ENCODE results near the gene UNK. TPM values are rescaled to one million over a fixed set of nuclear protein-coding genes. Genes with fewer than 3 reads are reported as not detected.

Gene UNK
- total and polyA plus RNA-seq, 2 of the 13 experiments (the other 11 are each of a cell fraction or from before 2014, with no cell fraction given) = 31.6 to 33.0 TPM

GRCh38 chr17:75848523-75849278, 64.1 kb downstream of the UNK start:
- peaks cover 9 to 34% of the 10 kb centered on the region in 2 experiments for H3K36me3 ChIP-seq (replicated peaks in 1 of 2; ENCODE audit: control insufficient read depth in 1 of 2, insufficient read depth in 2 of 2, low read length in 2 of 2)
- in situ Hi-C loops (cut with HindIII; ENCODE audit: extremely low pct_ligation_motif_present, low pct_unique_long_range_greater_than_20kb) = no loop called here
- TF ChIP-seq SRF (IDR thresholded peaks at IDR 0.05; ENCODE audit: low read depth, low read length) (no peak), ZNF574 (CRISPR knock-in tag; IDR thresholded peaks at IDR 0.05) (peak; percentile 53; the same call in 1 of the 2 replicates), NRL (CRISPR knock-in tag; IDR thresholded peaks at IDR 0.05; ENCODE audit: borderline replicate concordance) (peak; percentile 82), CC2D1A (CRISPR knock-in tag; IDR thresholded peaks at IDR 0.05) (no peak), NFE2L1 (CRISPR knock-in tag; IDR thresholded peaks at IDR 0.05; ENCODE audit: borderline replicate concordance) (no peak), ZNF7 (CRISPR knock-in tag; IDR thresholded peaks at IDR 0.05) (no peak), FOXP4 (CRISPR knock-in tag; IDR thresholded peaks at IDR 0.05) (no peak), REXO4 (CRISPR knock-in tag; IDR thresholded peaks at IDR 0.05; ENCODE audit: borderline replicate concordance) (no peak), IRF2 (CRISPR knock-in tag; IDR thresholded peaks at IDR 0.05) (no peak; the same call in 1 of the 2 replicates), SKIL (CRISPR knock-in tag; IDR thresholded peaks at IDR 0.05; ENCODE audit: borderline replicate concordance) (no peak), HNRNPUL1 (IDR thresholded peaks at IDR 0.05; ENCODE audit: low read depth, low read length) (no peak), TP53 (CRISPR knock-in tag; conservative IDR thresholded peaks at IDR 0.05) (no peak), ZNF256 (CRISPR knock-in tag; conservative IDR thresholded peaks at IDR 0.05) (no peak), PLSCR1 (CRISPR knock-in tag; IDR thresholded peaks at IDR 0.05; ENCODE audit: borderline replicate concordance) (no peak)

More at GRCh38 chr17:75848523-75849278, 64.1 kb downstream of the UNK start:
- no TSS peak for BruUV-seq (replicated peaks)
- CTCF ChIA-PET (ENCODE audit: low intra/inter-chr PET ratio, low total read pairs) = interaction anchor here (1.2 to 1.9 kb wide), 3 partner anchors 19 to 28 kb away, joined by 3 to 6 read pairs (median 4); no protein-coding TSS in a partner anchor
- peak overlapping the region in 1 of 3 experiments; percentile 29; a peak in 1 of 6 replicates for H3K4me3 ChIP-seq (replicated peaks in 1 of 3; ENCODE audit: insufficient read depth in 1 of 3, low read depth in 2 of 3, low read length in 3 of 3)
- no peaks in the 10 kb centered on the region for H3K27me3 ChIP-seq (ENCODE audit: control insufficient read depth in 1 of 2, insufficient read depth in 2 of 2, low read length in 2 of 2)
- peaks cover 7% of the 10 kb centered on the region for H3K79me2 ChIP-seq (ENCODE audit: insufficient read depth, low read length)
- no peak overlapping the region for H2AFZ ChIP-seq (ENCODE audit: low read length)
- DNase-seq (ENCODE audit: low spot score) = peak; percentile 80
- peak; percentile 12 for ATAC-seq
- POLR2A ChIA-PET = interaction anchor here (0.6 to 7.7 kb wide), 18 partner anchors 8 to 181 kb away, joined by 3 to 229 read pairs (median 4); partner anchors contain the start of genes CDK3, GALK1, MRPL38 and TRIM47
- H3K9ac ChIP-seq (ENCODE audit: insufficient read depth, low read depth, low read length) = peak overlapping the region; percentile 36
- peak; percentile 40 for FAIRE-seq
- no peaks in the 10 kb centered on the region for H3K9me3 ChIP-seq (ENCODE audit: low read length)
- 29% methylated on average over 13 of the region's 16 CpGs for WGBS (ENCODE audit: low lambda C conversion rate)
- H3K4me2 ChIP-seq (ENCODE audit: low read depth, low read length) = peak overlapping the region; percentile 41
- H3K27ac ChIP-seq (ENCODE audit: extremely low read length, insufficient read depth, low read length) = peak overlapping the region; percentile 69
- 0 out of 2 replicates have a peak, but pooled peaks cover 2% of the 10 kb centered on the region for H4K20me1 ChIP-seq (ENCODE audit: insufficient read depth, low read length)
- intact Hi-C loops (cut with micrococcal nuclease; ENCODE audit: unreplicated experiment) = no loop called here
- H3K4me1 ChIP-seq (ENCODE audit: insufficient read depth, low read length) = peaks cover 68% of the 10 kb centered on the region

Measured in HepG2 (cell line).